IPS DF 19.7 (cell line): ENCODE data around the gene COL3A1.

ENCODE experiments used
- DNase-seq: peaks from one replicate; pipeline ENCODE4 v3.0.0-alpha.2; 2013; ENCODE audit warnings: low read depth, low spot score

Gene COL3A1

GRCh38 chr2:189015359-189015758, 41.2 kb downstream of the COL3A1 start:
- DNase-seq, result no peak

- no peak for DNase-seq
These were observed 42.2 kb downstream of the COL3A1 start for GRCh38 chr2:189016311-189016861.

GRCh38 chr2:189018631-189019030, 44.5 kb downstream of the COL3A1 start:
- DNase-seq, result no peak

- no peak for DNase-seq
These were observed 46.0 kb downstream of the COL3A1 start for GRCh38 chr2:189020179-189020578.

- no peak for DNase-seq
These were observed 47.9 kb downstream of the COL3A1 start for GRCh38 chr2:189022053-189022481.

GRCh38 chr2:189022492-189022891, 48.3 kb downstream of the COL3A1 start:
- no peak for DNase-seq

GRCh38 chr2:189024901-189025618, 50.9 kb downstream of the COL3A1 start:
- peak; percentile 25 for DNase-seq

- DNase-seq, result no peak
These were observed 63.3 kb downstream of the COL3A1 start for GRCh38 chr2:189037518-189037917.

GRCh38 chr2:189045836-189046235, 71.7 kb downstream of the COL3A1 start:
- DNase-seq, result no peak

GRCh38 chr2:189046320-189046719, 72.1 kb downstream of the COL3A1 start:
- no peak for DNase-seq

- DNase-seq, result no peak
These were observed 73.2 kb downstream of the COL3A1 start for GRCh38 chr2:189047171-189047888.

GRCh38 chr2:189048189-189048588, 74.0 kb downstream of the COL3A1 start:
- DNase-seq, result no peak

- no peak for DNase-seq
These were observed 75.6 kb downstream of the COL3A1 start for GRCh38 chr2:189049709-189050164.

GRCh38 chr2:189050165-189050712, 76.1 kb downstream of the COL3A1 start:
- no peak for DNase-seq

GRCh38 chr2:189056200-189057106, 82.3 kb downstream of the COL3A1 start:
- DNase-seq, result no peak

- DNase-seq, result no peak
These were observed 83.1 kb downstream of the COL3A1 start for GRCh38 chr2:189057316-189057715.

GRCh38 chr2:189060096-189060642, 86.0 kb downstream of the COL3A1 start:
- no peak for DNase-seq
